SHP77 (cell line): Measurements from ENCODE around the gene PANK4.

Experiments
- DNase-seq, 2 experiments: peaks; one replicate each; lab custom pipeline; 2025; lab: John Stamatoyannopoulos, UW

PANK4 gene

DNA sequence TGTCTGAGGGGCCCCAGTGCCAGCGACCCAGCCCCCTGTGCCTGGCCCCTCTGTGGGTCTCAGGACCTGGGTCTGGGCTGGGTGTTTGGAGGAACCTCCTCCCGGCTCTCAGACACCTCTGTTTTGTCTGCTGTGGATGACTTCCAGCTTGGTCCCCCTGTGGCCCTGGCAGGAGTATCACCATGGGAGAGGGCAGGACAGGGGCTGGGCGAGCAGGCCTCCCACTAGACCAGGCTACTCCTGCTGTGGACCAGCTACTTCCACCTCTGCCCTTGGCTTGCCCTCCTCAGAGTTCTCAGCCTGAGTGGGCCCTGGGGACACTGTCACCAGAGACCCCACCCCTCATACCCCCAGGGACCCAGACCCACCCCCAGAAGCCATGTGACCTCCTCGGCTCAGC lies 28.5 kb downstream of the PANK4 start:
- no peak for DNase-seq

DNA sequence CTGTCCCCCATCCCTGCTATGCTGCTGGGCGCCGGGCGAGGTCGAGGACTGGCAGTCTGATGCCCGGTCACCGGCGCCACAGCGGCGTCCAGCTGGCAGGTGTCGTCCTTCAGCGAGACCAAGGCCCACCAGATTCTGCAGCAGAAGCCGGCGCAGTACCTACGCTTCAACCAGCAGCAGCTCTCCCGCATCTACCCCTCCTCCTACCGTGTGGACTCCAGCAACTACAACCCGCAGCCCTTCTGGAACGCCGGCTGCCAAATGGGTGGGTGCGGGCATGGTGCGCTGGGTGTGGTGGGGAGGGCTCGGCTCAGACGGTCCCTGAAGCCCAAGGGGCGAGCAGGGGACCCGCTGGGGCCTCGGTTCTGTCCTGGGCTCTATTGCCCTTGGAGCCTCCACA lies 29.6 kb downstream of the PANK4 start:
- DNase-seq, result no peak

DNA sequence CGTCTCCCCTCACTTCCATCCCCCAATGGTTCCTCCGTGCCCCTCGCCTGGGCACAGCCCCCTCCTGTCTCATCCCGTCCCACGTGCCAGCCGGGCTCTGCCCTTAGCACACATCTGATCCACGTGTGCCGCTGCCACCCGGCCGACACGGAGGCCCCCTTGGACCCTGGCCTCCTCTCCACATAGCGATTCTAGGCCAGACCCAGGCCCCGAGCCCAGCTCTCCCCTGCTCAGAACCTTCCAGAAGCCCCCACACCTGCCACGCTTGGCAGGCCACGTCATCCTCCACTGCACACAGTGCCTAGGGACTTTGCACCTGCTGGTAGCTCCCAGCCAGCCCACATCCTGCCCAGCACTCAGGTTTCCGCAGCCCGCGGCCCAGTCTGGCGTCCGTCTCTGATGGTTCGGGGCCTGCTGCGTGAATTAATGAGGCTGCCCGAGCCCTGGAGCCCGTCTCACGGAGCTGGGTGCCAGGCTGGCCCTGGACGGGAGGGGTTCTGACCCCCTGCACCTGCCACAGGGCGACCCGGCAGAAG lies 30.2 kb downstream of the PANK4 start:
- peak in 1 of 2 experiments; percentile 46 for DNase-seq

DNA sequence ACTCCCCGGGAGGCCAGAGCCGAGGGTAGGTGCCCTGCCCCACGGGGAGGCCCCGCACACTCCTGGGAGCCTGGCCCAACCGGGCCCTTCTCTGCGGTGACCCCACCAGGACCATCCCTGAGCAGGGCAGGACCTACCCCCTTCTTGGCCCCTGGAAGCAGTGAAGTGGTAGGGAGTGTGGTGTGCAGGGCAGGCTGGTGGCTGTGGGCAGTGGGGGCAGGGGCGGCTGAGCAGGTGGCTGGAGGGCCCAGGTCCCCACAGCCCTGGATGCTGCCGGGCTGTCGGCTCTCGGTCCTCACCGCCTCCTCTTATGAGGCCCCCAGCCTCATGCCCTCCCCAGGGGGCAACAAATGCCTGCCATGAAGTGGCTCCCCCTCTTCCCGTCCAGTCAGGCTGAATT lies 30.9 kb downstream of the PANK4 start:
- no peak for DNase-seq

DNA sequence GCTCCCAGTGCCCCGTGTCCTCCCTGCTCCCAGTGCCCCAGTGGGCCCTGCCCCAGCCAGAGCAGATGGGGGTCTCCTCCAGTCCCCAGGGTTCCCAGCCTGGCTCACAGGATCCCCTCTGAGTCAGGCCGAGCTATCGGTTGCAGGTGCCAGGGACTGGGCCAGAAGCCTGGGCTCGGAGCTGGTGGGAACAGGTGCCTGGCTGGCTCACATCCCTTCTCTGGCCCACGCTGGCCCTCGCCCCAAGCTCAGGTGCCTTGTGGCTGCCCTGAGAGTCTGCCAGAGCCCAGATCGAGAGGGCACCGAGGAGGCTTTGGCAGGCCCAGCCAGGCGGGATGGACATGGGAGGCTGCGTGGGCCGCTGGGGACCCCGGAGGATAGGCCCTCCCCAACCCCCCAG lies 31.4 kb downstream of the PANK4 start:
- DNase-seq, result no peak

DNA sequence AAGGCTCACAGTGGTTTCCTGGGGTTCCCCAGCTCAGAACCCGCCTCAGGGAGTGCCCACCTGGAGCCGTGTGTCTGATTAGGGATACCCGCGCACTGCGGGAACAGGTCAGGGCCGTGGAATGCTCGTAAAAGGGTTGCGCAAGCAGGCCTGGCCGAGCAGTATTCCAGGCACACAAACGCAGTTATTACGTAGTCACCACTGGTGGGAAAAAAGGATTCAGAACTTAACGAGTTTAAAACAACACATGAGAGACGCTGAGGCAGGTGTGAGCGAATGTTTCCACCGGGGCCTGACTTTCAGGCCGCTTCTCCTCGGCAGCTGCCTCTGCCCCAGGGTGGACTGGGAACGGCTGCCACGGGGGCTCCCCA lies 32.1 kb downstream of the PANK4 start:
- peak in 1 of 2 experiments; percentile 28 for DNase-seq

DNA sequence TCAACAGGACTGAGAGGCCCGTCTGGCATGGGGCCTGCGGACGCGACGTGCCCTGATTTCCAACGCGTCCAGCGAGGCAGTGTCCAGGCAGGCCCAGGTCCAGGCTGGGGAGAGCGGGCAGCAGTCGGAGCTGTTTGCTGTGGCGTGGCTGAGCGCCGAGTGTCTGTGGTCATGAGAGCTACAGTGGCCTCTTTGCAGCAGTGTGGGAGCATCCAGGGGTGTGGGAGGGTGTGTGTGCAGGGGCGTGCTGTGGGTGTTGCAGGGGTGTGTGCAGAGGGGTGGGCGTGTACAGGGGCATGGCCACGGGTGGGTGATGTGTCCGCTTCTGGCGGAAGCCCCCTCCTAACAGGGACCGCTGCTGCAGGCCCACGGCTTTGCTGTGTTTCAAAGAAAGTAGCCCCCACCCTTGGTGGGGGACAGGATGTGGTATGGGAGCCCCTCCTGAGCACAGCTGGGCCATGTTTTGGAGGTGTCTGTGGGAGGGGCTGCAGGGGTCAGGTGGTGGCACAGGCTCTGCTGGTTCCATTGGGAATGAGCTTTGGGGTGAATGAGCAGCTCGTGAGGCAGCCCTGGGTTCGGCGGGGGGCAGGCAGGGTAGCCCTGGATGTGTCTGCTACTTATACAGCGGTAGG lies 32.6 kb downstream of the PANK4 start:
- no peak for DNase-seq

DNA sequence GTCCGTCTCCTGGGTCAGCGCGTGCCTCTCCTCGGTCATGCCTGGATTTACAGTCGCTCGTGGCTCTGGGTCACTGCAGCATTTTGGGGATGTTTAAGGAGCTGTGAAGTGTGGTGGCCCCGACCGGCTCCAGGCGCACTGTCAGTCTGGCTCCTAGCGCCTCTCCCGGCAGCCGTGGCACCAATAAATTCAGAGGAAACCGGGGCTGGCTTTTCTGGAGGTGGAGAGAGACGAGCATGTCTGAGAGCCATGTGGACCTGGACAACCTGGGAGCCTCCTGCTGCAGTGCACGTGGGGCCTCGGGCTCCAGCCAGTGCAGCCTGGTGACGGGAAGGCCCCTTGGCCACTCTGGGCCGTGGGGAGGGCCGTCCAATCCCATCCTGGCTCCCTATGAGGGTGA lies 33.2 kb downstream of the PANK4 start:
- DNase-seq, result no peak

DNA sequence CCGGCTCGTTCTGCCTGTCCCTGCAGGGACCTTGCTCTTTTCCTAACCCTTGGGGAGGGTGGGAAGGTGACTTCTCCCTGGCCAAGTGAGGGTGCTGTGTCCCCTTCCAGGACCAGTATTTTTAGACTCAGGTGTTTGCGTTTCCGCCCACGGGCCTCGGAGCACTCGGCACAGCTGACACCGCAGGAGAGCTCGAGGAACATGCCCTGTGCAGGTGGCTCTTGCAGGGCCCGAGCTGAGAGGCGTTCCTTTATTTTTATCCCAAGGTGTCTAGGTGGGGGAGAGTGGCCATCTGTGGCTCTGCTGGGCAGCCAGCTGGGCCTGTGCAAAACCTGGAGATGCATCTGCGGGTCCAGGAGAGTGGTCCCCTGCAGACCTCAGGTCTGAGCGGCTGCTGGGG lies 34.3 kb downstream of the PANK4 start:
- no peak for DNase-seq

DNA sequence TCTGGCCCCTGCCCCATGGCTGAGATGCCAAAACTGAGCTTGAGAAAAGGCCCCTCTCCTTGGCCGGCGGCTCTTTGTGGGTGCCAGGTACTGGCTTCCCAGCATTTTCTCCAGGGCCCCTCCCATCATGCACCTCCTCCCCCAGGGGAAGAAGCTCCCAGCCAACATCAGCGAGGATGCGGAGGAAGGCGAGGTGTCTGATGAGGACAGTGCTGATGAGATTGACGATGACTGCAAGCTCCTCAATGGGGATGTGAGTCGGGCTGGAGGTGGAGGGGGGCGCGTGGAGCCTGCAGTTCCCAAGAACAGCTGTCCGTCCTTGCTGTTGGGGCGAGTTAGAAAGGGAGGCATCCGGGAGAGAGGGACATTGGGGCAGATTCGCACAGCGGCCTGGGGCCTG lies 36.8 kb downstream of the PANK4 start:
- no peak for DNase-seq

DNA sequence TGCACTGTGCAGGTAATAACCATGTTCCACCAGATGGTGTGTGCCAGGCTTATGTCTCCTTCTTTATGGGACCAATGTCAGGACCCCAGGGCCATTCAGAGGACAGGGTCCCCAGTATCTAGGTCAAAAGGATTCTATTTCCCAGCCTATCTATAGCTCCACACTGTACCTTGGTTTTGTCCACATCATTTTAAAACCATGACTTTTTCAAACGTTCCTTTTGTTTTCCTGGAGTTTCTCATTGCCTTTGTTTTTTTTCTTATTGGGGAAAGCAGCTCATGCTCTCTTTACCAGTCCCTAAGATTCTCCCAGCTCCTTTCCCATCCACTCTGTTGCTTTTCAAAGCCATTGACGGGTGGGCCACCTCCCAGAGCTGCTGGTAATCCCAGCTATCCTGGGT lies 37.7 kb downstream of the PANK4 start:
- no peak for DNase-seq

DNA sequence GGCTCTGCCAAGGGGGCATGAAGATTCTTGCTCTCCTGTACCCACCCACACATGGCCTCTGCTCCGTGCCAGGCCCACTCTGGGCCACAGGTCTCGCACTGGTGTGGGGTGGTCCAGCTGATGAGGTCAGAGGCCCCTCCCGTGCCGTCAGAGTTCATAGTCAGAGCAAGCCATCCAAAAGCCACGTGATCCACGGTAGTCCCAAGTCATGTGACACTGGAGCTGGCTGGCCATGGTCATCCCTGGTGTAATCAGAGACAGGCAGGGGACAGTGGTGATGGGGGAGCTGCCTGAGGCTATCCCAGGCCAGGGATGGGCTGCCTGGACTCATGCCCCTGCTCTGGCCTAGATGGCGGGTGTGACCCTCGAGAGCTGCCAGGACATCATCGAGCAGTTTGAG lies 39.8 kb downstream of the PANK4 start:
- DNase-seq, result no peak

DNA sequence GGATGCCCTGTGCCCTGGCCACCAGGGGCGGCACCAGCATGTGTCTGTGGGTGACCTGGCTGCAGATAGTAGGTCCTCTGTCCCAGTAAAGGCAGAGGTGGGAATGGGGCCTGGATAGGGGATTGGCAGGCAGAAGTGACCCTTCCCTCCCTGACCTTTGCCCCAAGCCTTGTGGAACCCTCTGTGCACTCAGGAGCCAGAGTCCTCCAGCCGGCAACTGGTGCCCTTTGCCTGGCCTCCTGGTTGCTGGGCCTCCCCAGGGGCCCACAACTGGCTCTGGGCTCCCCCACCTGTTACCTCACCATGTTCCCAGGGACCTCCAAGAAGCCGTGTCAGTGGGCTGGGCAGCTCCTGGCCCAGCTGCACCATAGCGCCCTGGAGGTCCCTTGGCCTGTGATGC lies 40.4 kb downstream of the PANK4 start:
- no peak for DNase-seq

DNA sequence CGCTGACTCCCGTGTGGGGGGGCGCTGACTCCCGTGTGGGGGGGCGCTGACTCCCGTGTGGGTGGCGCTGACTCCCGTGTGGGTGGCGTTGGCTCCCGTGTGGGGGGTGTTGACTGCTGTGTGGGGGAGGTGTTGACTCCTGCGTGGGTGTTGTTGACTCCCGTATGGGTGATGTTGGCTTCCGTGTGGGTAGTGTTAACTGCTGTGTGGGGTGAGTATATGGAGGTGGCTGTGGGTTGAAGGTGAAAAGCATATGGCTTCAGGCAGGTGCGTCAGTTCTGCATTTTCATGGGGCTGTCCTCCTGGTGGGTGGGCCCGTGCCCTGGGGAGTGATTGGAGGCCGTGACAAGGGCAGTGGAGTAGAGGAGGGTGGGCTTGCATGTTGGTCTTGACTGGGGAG lies 42.4 kb downstream of the PANK4 start:
- no peak for DNase-seq

DNA sequence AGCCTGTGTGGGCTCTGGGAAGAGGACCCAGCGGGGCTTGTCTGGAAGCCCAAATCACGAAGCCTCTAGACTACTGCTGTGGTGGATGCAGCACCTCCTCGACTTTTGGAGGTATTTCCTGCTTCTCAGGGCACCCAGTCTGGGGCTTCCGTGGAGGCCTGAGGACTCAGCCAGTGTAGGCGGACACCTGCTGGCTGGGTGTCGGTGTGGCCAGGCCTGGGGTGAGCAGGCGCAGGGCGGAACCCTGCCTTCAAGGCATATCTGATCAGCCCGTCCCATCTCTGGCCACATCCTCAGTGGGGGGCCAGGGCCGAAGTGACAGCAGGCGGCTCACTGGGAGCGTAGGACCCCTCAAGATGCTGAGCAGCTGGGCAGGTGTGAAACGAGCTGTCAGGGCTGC lies 43.4 kb downstream of the PANK4 start:
- no peak for DNase-seq

DNA sequence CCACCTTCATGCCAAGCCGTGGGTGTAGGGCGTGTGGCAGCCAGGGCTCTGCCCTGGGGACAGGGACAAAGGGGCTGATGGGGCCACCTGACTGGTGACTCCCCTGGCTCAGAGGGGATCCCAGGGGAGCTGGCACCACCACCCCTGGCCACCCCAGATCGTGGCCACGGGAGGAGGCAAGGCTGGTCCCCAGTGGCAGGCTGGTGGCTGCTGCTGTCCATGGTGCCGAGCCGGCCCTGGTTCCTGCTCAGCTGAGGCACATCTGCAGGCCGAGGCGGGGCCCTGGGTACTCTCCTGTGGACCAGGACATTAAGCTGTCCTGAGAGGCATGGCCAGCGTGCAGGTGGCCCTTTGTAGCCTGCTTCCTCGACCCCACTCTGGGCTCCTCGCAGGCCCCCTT lies 43.8 kb downstream of the PANK4 start:
- DNase-seq, result no peak

DNA sequence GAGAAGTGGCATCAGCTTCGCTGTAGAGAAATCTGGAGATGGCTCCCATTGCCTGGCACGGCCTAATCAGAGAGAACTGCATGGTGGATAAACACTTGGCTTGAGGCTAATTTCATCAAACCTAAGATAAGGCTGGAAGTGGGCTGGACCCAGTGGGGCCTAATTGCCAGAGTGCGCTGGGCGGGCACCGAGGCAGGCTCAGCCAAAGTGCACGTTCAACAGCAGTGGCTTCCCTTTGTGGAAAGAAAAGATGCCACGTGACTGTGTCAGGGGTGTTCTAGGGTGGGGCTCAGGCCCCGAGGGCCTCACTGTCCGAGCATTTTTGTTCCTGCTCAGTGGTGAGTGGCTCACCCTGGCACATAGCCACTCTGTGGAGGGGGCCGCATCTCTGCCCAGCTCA lies 44.5 kb downstream of the PANK4 start:
- no peak for DNase-seq

DNA sequence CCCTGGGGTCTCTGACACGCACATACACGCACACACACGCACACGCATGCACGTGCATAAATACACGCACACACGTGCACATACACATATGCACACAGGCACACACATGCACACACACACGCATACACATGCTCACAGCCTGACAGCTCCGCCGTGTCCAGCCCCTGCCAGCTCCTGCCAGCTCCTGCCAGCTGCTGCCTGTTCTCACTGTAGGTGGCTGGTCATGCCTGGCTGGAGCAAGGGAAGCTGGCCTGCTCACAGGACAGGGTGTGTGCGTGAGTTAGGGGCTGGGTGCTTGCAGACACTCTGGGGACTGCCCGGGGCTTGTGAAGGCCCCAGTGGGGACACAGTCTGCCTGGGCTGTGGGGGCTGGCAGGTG lies 45.4 kb downstream of the PANK4 start:
- peak in 1 of 2 experiments; percentile 14 for DNase-seq

DNA sequence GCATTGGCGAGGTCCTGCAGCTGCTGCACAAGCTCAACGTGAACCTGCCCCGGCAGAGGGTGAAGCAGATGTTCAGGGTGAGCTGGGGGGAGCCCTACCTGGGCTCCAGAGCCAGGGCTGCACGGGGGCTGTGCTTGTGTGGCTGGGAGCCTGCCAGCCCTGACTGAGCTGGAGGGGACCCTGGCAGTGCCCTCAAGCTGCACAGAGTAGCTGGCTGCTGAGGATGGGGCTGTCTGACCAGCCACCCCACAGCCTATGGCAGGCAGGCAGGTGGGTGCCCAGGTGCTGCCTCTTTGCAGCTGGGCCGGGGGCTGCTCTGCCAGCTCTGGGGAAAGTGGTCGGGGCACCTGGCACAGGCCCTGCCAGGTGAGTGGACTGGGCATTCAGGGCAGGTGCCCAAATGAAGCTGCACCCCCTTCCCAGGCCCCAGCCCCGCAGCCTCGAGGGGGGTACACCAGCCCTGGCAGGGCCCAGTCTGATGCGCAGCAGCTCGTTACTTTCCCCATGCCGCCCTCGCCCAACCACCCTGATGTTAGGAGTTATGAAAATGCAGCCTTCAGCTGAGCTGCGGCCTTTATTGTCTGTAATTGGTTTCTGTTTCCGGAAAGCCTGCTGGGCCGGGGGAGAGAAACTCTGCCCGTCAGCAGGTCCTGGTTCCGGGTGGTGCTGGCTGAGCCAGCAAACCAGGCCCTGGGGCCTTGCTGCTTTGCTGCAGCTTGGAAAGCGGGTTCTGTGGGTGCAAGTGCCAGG lies 46.0 kb downstream of the PANK4 start:
- no peak for DNase-seq

DNA sequence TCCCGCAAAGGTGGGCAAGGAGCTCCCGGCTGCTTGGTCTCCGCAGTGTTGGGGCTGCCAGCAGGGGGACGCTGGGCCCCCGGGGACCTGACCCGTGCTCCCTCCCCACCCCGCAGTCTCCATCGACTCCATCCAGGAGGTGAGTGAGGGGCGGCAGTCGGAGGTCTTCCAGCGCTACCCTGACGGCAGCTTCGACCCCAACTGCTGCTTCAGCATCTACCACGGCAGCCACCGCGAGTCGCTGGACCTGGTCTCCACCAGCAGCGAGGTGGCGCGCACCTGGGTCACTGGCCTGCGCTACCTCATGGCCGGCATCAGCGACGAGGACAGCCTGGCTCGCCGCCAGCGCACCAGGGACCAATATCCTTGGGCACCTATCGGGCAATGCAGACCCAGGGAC lies 46.8 kb downstream of the PANK4 start:
- no peak for DNase-seq

DNA sequence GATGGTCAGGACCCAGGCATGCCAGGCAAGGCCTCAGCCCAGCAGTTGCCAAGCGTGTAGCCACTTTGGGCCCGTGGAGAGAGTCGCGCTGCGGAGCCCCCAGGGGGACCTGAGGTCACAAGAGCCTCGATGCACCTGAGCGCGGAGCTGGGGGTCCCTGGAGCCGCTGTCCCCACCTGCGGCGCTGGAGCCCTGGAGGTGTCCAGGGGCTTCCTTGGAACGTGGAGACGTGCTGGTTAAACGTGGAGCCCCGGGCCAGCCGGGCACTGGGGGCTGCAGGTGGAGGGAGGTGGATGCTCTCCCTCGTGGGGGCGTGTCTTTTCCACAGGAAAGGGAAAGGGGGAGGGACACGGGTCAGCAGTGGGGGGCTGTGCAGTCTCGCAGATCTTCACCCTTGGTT lies 47.2 kb downstream of the PANK4 start:
- no peak for DNase-seq

DNA sequence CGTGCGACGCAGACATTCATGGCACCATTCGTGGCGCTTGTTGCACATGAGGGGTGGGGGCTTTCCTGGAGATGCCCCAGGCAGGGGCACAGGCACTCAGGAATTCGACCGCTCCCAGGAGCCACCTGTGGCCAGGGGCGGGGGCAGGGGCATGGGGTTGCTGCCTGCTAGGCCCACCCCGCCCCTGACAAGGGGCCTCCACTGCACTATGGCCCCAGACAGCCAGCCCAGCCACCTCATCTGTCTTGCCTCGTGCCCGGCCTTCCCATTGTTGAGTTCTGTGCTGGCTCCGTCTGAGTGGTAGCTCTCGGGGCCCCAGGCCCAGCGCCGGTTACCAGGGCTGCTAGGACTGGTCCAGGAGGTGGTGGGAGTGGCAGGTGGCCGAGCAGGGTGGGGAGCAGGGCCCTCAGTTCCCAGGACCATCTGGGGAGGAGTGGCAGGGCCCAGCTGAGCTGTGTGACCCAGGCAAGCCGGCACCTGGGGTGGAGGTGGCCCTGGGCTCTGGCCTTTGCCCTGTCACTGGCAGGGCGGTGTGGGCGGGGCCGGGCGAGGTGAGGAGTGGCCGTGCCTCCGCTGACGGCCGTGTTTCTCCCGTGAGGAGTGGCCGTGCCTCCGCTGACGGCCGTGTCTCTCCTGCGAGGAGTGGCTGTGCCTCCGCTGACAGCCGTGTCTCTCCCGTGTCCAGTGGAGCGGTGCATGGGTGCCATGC lies 48.5 kb downstream of the PANK4 start:
- no peak for DNase-seq

DNA sequence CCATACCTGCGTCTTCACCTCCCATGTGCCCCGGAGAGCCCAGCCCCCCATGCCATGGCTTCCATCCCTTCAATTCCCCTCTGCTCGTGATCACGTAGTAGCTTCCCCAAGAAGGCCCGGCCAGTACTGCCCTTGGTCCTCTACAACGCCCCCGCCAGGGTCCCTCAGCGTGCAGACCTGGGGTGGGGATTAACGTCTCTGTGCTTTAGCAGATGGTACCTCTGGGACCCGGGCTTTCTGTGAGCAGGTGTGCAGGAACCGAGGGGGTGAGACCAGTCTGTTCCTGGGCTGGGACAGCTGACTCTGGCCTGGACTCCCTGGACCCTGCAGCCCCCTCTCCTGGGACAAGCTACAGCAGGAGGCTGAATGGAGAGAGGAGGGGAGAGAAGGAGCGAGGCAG lies 49.1 kb downstream of the PANK4 start:
- no peak for DNase-seq
